GM21786 (cell line): ENCODE measurements around the gene YOD1.

Experiments
- ATAC-seq: cut with Tn5 transposase; IDR thresholded peaks from one replicate; pipeline ENCODE4 v1.9.1; 2021; ENCODE audit not compliant: unreplicated experiment

YOD1 gene

GRCh38 chr1:207013321-207014085 lies 37.5 kb downstream of the YOD1 start:
- no peak for ATAC-seq

GRCh38 chr1:207010726-207011125 lies 40.3 kb downstream of the YOD1 start:
- no peak for ATAC-seq

- ATAC-seq, result no peak
These were observed 41.1 kb downstream of the YOD1 start for GRCh38 chr1:207009945-207010344.

GRCh38 chr1:207009182-207009850 lies 41.7 kb downstream of the YOD1 start:
- ATAC-seq, result no peak

- no peak for ATAC-seq
These were observed 43.5 kb downstream of the YOD1 start for GRCh38 chr1:207007352-207008033.

GRCh38 chr1:207006914-207007313 lies 44.1 kb downstream of the YOD1 start:
- no peak for ATAC-seq

- ATAC-seq, result no peak
These were observed 44.9 kb downstream of the YOD1 start for GRCh38 chr1:207006083-207006482.

- ATAC-seq, result no peak
These were observed 45.8 kb downstream of the YOD1 start for GRCh38 chr1:207004931-207005830.

- no peak for ATAC-seq
These were observed 47.8 kb downstream of the YOD1 start for GRCh38 chr1:207003210-207003609.

- ATAC-seq, result no peak
These were observed 48.3 kb downstream of the YOD1 start for GRCh38 chr1:207002724-207003146.

- no peak for ATAC-seq
These were observed 49.3 kb downstream of the YOD1 start for GRCh38 chr1:207001492-207002245.

GRCh38 chr1:207000651-207001291 lies 50.2 kb downstream of the YOD1 start:
- no peak for ATAC-seq

- ATAC-seq, result no peak
These were observed 52.2 kb downstream of the YOD1 start for GRCh38 chr1:206998816-206999215.
